DMS 273 (cell line): ENCODE results near the gene KCNK16.

ENCODE experiments used
- DNase-seq: peaks from one replicate; lab custom pipeline; 2025; ENCODE audit not compliant: unreplicated experiment; lab: John Stamatoyannopoulos, UW

KCNK16 gene

GRCh38 chr6:39322306-39322850 is at the start of gene KCNK16:
Gene KCNK16, minus strand, starts transcription at chr6:39322702. Its CDS starts 162 bp downstream, at chr6:39322540.
- DNase-seq, result no peak

GRCh38 chr6:39370390-39370789 is 47.9 kb upstream of the KCNK16 start:
- DNase-seq, result no peak

DNA sequence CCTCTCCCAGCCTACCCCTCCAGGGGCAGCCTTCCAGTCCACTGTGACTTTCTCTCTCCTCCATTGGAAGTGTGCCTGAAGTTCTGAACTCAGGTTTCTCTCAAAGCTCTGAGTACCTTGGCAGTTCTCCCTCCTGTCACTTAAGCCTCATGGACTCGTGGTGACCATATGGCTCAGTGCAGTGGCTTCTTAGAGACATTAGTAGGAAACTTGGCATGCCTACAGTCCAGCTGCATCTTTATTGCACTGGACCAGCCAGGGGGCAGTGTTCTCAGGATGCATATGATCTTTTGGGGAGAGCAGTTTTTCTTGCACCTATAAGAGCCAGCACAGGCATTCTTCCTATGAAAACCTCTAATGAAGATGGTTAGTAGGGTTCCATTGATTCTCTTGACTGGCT is 47.5 kb upstream of the KCNK16 start:
- peak; percentile 59 for DNase-seq

- DNase-seq, result no peak
Observed at GRCh38 chr6:39367700-39368099, 45.2 kb upstream of the KCNK16 start.

GRCh38 chr6:39366931-39367618 is 44.6 kb upstream of the KCNK16 start:
- DNase-seq, result peak; percentile 43

DNA sequence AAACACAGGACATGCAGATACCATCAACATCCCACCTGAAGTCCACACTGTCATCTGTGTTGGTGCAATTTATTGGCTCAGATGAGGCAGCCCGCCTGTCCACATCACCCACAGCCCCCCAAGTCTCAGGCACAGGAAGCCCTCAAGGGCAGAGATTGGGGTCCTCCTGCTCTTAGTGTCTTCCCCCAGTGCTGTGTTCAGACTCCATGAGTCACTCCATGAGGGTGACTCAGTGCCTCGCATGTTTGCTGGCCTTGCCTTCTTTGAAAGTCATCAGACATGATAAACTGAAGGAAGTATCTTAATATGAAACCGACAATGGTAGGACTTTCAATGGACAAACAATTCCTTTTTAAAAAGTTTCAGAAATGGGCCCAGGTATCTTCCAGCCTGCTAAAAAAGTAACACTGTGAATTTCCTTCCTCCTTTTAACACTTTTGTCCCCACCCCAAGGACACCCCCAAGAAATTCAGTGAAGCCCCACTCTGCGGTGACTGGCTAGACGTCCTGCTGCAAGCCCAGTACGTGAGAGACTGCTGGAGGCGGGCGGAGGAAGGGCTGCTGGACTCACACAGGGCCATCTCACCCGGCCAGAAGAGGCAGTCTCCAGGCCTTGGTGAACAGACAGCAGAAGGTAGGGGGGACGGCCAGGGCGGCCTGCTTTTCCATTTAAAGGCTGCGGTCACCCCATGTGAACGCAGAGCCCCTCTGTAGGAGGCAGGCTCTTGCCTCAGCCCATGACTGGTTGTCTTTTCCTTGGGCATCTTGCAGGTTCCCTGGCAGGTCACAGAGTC is 43.0 kb upstream of the KCNK16 start:
- DNase-seq, result no peak

GRCh38 chr6:39363280-39363679 is 40.8 kb upstream of the KCNK16 start:
- no peak for DNase-seq

DNA sequence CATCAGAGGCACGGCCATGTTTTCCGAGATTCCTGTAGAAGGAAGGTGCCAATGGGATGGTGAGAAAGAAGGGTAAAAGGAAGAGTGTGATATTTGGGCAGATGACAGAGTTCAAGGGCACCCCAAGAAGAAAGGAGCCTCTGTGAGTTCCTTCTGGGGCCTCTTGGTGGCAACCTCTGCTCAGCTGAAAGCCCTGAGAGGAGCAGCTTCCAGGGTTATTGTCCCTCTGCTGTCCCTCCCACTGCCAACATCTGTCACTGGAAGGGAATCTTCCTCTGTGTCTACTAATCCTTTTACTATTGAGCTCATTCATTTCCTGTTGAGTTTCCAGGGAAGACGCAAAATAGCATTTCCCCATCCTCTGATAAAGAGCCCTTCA is 40.0 kb upstream of the KCNK16 start:
- peak; percentile 50 for DNase-seq

GRCh38 chr6:39361657-39362486 is 39.4 kb upstream of the KCNK16 start:
- DNase-seq, result peak; percentile 85

- DNase-seq, result no peak
Observed at GRCh38 chr6:39360378-39360777, 37.9 kb upstream of the KCNK16 start.

GRCh38 chr6:39357998-39358686 is 35.6 kb upstream of the KCNK16 start:
- DNase-seq, result peak; percentile 85

DNA sequence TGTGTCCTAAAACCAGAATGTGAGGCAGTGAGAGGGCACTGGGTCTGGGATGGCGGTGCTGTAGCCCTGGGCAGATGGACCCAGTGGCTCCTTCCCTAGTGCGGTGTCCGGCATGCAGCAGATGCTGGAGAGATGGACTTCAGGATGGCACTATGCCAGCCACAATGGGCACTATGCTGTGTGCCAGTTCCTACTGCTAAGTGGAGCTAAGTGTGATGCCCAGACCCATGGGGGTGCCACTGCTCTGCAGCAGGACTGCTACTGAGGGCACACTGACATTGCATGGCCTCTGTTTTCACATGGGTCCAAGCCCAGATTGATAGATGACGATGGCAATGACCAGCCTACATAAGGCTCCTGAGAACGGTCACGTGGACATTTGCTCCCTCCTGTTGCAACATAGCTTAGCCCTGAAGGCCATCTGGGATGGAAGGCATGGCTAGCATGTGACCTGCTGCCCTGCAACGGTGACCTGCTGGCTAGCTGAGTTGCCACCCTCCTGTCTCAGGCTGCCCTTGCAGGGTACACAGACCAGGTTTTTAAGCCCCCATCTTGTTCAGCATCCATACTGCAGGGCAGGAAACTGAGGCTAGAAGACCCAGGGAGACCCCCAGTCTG is 31.3 kb upstream of the KCNK16 start:
- no peak for DNase-seq

- no peak for DNase-seq
Observed at GRCh38 chr6:39350723-39351505, 28.4 kb upstream of the KCNK16 start.

- DNase-seq, result no peak
Observed at GRCh38 chr6:39348740-39349139, 26.2 kb upstream of the KCNK16 start.

GRCh38 chr6:39347906-39348585 is 25.5 kb upstream of the KCNK16 start:
- peak; percentile 81 for DNase-seq

DNA sequence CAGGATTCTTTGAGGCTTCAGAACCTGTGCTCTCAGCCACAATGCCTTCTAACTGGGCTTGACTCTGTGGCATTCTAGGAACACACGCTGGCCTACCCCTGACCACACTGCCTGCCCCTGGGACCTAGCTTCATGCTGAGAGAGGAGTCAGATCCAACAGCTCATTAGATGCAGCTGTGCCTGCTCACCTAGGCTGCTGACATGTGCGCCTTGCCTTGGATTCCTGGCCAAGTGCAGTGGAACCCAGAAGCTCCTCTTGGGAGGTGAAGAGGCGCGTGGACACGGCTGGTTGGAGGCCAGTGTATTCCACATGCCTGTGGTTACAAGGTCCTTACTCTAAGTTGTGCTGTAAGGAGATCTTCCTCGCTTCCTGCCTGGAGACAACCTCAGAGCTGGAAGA is 24.7 kb upstream of the KCNK16 start:
- DNase-seq, result no peak

GRCh38 chr6:39344821-39345280 is 22.3 kb upstream of the KCNK16 start:
- peak; percentile 22 for DNase-seq

DNA sequence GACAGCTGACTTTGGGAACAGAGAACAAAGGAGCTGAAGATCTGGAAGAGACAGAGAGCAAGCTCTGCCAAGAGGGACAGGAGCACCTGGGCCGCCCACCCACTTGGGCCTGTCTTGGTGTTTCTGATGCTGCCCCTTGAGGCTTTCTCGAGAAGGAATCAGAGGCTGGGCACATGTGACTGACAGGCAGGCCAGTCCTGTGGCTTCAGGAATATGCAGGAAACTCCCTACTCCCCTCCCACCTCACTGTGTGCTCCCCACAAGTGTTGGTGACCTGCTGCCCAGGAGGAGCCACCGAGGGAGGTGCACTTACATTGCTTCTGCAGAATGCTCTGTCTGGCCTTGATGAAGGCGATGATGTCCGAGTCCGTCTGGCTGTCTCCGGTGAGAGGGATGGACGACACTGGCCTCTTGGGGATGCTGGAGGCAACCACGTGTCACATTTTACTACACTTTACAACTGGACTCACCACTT is 20.9 kb upstream of the KCNK16 start:
- DNase-seq, result no peak
